Measurements from ENCODE around the gene SLC35C1. TPM values are rescaled to one million over a fixed set of nuclear protein-coding genes. Genes with fewer than 3 reads are reported as not detected.

Gene SLC35C1
- total RNA-seq, 2 donors from 2014 or later: 11.4 to 16.0 TPM

GRCh38 chr11:45803971-45804760 lies 783 bp upstream of the SLC35C1 start:
- Histone ChIP-seq H3K27ac (ENCODE audit: low read depth, low read length) (no peak overlapping the region), H3K9me3 (ENCODE audit: control insufficient read depth, low read length) (no peaks in the 10 kb centered on the region), H3K36me3 (ENCODE audit: control insufficient read depth, insufficient read depth, low read length) (peaks cover 5% of the 10 kb centered on the region), H3K4me1 (ENCODE audit: control insufficient read depth, insufficient read depth, low read length) (peaks cover 5% of the 10 kb centered on the region), H3K4me3 (ENCODE audit: low read length) (peak overlapping the region; percentile 92), H3K27me3 (ENCODE audit: control insufficient read depth, insufficient read depth, low read length, poor library complexity, severe bottlenecking) (peaks cover 22% of the 10 kb centered on the region), H3K9ac (ENCODE audit: extremely low read depth, low read length, poor library complexity, severe bottlenecking) (no peak overlapping the region)
- WGBS, 2 experiments (ENCODE audit: insufficient coverage in 1 of 2, insufficient read length in 1 of 2): 1% methylated on average over 30 to 70 of the region's 70 CpGs
- peak overlapping the region; percentile 48 for H3K27ac Mint-ChIP-seq
- H3K4me3 Mint-ChIP-seq: peak overlapping the region; percentile 80
- H3K9me3 Mint-ChIP-seq: no peaks in the 10 kb centered on the region
- DNase-seq: peak; percentile 89
- no peak for TF ChIP-seq CTCF (conservative IDR thresholded peaks at IDR 0.05)
- H3K36me3 Mint-ChIP-seq (ENCODE audit: low read depth): peaks cover 2% of the 10 kb centered on the region
- H3K4me1 Mint-ChIP-seq: peaks cover 17% of the 10 kb centered on the region
- peaks cover 23% of the 10 kb centered on the region for H3K27me3 Mint-ChIP-seq (ENCODE audit: insufficient read depth)

GRCh38 chr11:45805305-45806071 lies 539 bp downstream of the SLC35C1 start:
- Mint-ChIP-seq H3K4me3 (peak overlapping the region; percentile 80), H3K9me3 (no peaks in the 10 kb centered on the region), H3K36me3 (ENCODE audit: low read depth) (peaks cover 8% of the 10 kb centered on the region), H3K27me3 (ENCODE audit: insufficient read depth) (peaks cover 23% of the 10 kb centered on the region), H3K27ac (peak overlapping the region; percentile 90), H3K4me1 (peaks cover 17% of the 10 kb centered on the region)
- Histone ChIP-seq H3K4me3 (ENCODE audit: low read length) (peak overlapping the region; percentile 92), H3K27ac (ENCODE audit: low read depth, low read length) (peak overlapping the region; percentile 24), H3K4me1 (ENCODE audit: control insufficient read depth, insufficient read depth, low read length) (peaks cover 5% of the 10 kb centered on the region), H3K27me3 (ENCODE audit: control insufficient read depth, insufficient read depth, low read length, poor library complexity, severe bottlenecking) (peaks cover 22% of the 10 kb centered on the region), H3K9me3 (ENCODE audit: control insufficient read depth, low read length) (no peaks in the 10 kb centered on the region), H3K36me3 (ENCODE audit: control insufficient read depth, insufficient read depth, low read length) (peaks cover 9% of the 10 kb centered on the region), H3K9ac (ENCODE audit: extremely low read depth, low read length, poor library complexity, severe bottlenecking) (peak overlapping the region; percentile 74)
- TF ChIP-seq CTCF (conservative IDR thresholded peaks at IDR 0.05): no peak
- peak; percentile 82 for DNase-seq
- WGBS, 2 experiments (ENCODE audit: insufficient coverage in 1 of 2, insufficient read length in 1 of 2): 28 to 49% methylated on average over 12 to 29 of the region's 29 CpGs

GRCh38 chr11:45806072-45806933 lies 1.4 kb downstream of the SLC35C1 start:
- H3K36me3 Mint-ChIP-seq (ENCODE audit: low read depth): peaks cover 14% of the 10 kb centered on the region
- H3K36me3 ChIP-seq (ENCODE audit: control insufficient read depth, insufficient read depth, low read length): peaks cover 9% of the 10 kb centered on the region
- H3K9ac ChIP-seq (ENCODE audit: extremely low read depth, low read length, poor library complexity, severe bottlenecking): peak overlapping the region; percentile 74
- H3K27me3 ChIP-seq (ENCODE audit: control insufficient read depth, insufficient read depth, low read length, poor library complexity, severe bottlenecking): peaks cover 22% of the 10 kb centered on the region
- H3K27me3 Mint-ChIP-seq (ENCODE audit: insufficient read depth): peaks cover 23% of the 10 kb centered on the region
- H3K4me1 ChIP-seq (ENCODE audit: control insufficient read depth, insufficient read depth, low read length): peaks cover 5% of the 10 kb centered on the region
- no peaks in the 10 kb centered on the region for H3K9me3 Mint-ChIP-seq
- H3K27ac ChIP-seq (ENCODE audit: low read depth, low read length): no peak overlapping the region
- no peaks in the 10 kb centered on the region for H3K9me3 ChIP-seq (ENCODE audit: control insufficient read depth, low read length)
- DNase-seq: no peak
- TF ChIP-seq CTCF (conservative IDR thresholded peaks at IDR 0.05): no peak
- 90 to 93% methylated on average over 14 to 19 of the region's 20 CpGs for WGBS, 2 experiments (ENCODE audit: insufficient coverage in 1 of 2, insufficient read length in 1 of 2)
- peak overlapping the region; percentile 80 for H3K4me3 Mint-ChIP-seq
- H3K27ac Mint-ChIP-seq: no peak overlapping the region
- H3K4me1 Mint-ChIP-seq: peaks cover 17% of the 10 kb centered on the region
- peak overlapping the region; percentile 92 for H3K4me3 ChIP-seq (ENCODE audit: low read length)

Measured in endodermal cell (in vitro differentiated cells).